NCI-H82 treated with DMSO at 0.1 percent for 48 hours (cell line): Measurements from ENCODE around the gene FAR2.
"Not testable (repeated sequence)": the region's sequence is repeated elsewhere in the genome, so short reads cannot be mapped to it uniquely, and the experiment has no call there.

Experiments
- DNase-seq: peaks from one replicate; lab custom pipeline; 2025; ENCODE audit not compliant: unreplicated experiment; lab: John Stamatoyannopoulos, UW

Gene FAR2

GRCh38 chr12:29316752-29317151 lies 167.7 kb downstream of the FAR2 start:
- DNase-seq = no peak

- peak; percentile 81 for DNase-seq
Observed at GRCh38 chr12:29317556-29318363, 168.7 kb downstream of the FAR2 start.

- DNase-seq = no peak
Observed at GRCh38 chr12:29320295-29321085, 171.4 kb downstream of the FAR2 start.

- no peak for DNase-seq
Observed at GRCh38 chr12:29322157-29322556, 173.1 kb downstream of the FAR2 start.

GRCh38 chr12:29329411-29329810 lies 180.3 kb downstream of the FAR2 start:
- no peak for DNase-seq

GRCh38 chr12:29333178-29333577 lies 184.1 kb downstream of the FAR2 start:
- no peak for DNase-seq

GRCh38 chr12:29334937-29335336 lies 185.9 kb downstream of the FAR2 start:
- DNase-seq = no peak

GRCh38 chr12:29337325-29337724 lies 188.2 kb downstream of the FAR2 start:
- no peak for DNase-seq

GRCh38 chr12:29343022-29343799 lies 194.1 kb downstream of the FAR2 start:
- DNase-seq = no peak

- DNase-seq = no peak
Observed at GRCh38 chr12:29346769-29347421, 197.8 kb downstream of the FAR2 start.

- DNase-seq = no peak
Observed at GRCh38 chr12:29350080-29350479, 201.0 kb downstream of the FAR2 start.

GRCh38 chr12:29354954-29355353 lies 205.9 kb downstream of the FAR2 start:
- DNase-seq = no peak

GRCh38 chr12:29365091-29365490 lies 216.0 kb downstream of the FAR2 start:
- DNase-seq = no peak

- DNase-seq = no peak
Observed at GRCh38 chr12:29374012-29374411, 224.9 kb downstream of the FAR2 start.

GRCh38 chr12:29374913-29375312 lies 225.8 kb downstream of the FAR2 start:
- no peak for DNase-seq

GRCh38 chr12:29376118-29376517 lies 227.0 kb downstream of the FAR2 start:
- DNase-seq = no peak

GRCh38 chr12:29380536-29381523 lies 231.8 kb downstream of the FAR2 start, which contains the start of gene ERGIC2:
Gene ERGIC2, minus strand, starts transcription at chr12:29381172. Its CDS starts 9,539 bp downstream, at chr12:29371633.
- peak; percentile 100 for DNase-seq

- no peak for DNase-seq
Observed at GRCh38 chr12:29382251-29382650, 233.2 kb downstream of the FAR2 start.

- DNase-seq = not testable (repeated sequence)
Observed at GRCh38 chr12:29385194-29385593, 236.1 kb downstream of the FAR2 start.
